Astrocyte (in vitro differentiated cells and primary cell): ENCODE results near the gene MYO1F. TPM values are rescaled to one million over a fixed set of nuclear protein-coding genes. Genes with fewer than 3 reads are reported as not detected.

Experiments
- DNase-seq: peaks from one replicate; pipeline ENCODE4 v3.0.0-alpha.2; 2010; ENCODE audit warnings: low read depth
- FAIRE-seq: peaks from 2 replicates; lab custom pipeline; 2011; peaks lifted over from hg19 to GRCh38; lab: Jason Lieb, UNC
- H2AFZ ChIP-seq: 2 replicates; pipeline ENCODE4 v1.6.0; 2012; ENCODE audit warnings: low read depth, low read length, inconsistent platforms
- H3K27ac ChIP-seq: 2 replicates; pipeline ENCODE4 v1.5.1; 2011; ENCODE audit warnings: low read depth, low read length, inconsistent platforms
- H3K27me3 ChIP-seq: 2 replicates; pipeline ENCODE4 v1.6.0; 2011; ENCODE audit warnings: low read length, inconsistent platforms; ENCODE audit not compliant: insufficient read depth
- H3K36me3 ChIP-seq: 2 replicates; pipeline ENCODE4 v1.5.1; 2011; ENCODE audit warnings: low read length, inconsistent platforms; ENCODE audit not compliant: insufficient read depth
- H3K4me1 ChIP-seq: 2 replicates; pipeline ENCODE4 v1.5.1; 2011; ENCODE audit warnings: low read length, inconsistent platforms; ENCODE audit not compliant: insufficient read depth
- H3K4me2 ChIP-seq: 2 replicates; pipeline ENCODE4 v1.6.0; 2012; ENCODE audit warnings: low read length, inconsistent platforms
- H3K4me3 ChIP-seq: 2 replicates; pipeline ENCODE4 v1.5.1; 2011; ENCODE audit warnings: low read depth, mild to moderate bottlenecking, low read length, inconsistent platforms; ENCODE audit not compliant: insufficient read depth
- H3K79me2 ChIP-seq: 2 replicates; pipeline ENCODE4 v1.6.0; 2012; ENCODE audit warnings: mild to moderate bottlenecking, low read length, inconsistent platforms; ENCODE audit not compliant: insufficient read depth
- H3K9ac ChIP-seq: 2 replicates; pipeline ENCODE4 v1.6.0; 2012; ENCODE audit warnings: mild to moderate bottlenecking, low read length, inconsistent platforms
- H3K9me3 ChIP-seq: 2 replicates; pipeline ENCODE4 v1.5.1; 2012; ENCODE audit warnings: low read depth, mild to moderate bottlenecking, low read length, inconsistent platforms; ENCODE audit not compliant: insufficient read depth
- H4K20me1 ChIP-seq: 2 replicates; pipeline ENCODE4 v1.6.0; 2012; ENCODE audit warnings: low read length, inconsistent platforms; ENCODE audit not compliant: insufficient read depth
- H3K27ac Mint-ChIP-seq: one replicate; pipeline ENCODE4 v1.8.0; 2021; ENCODE audit warnings: mild to moderate bottlenecking, mixed read lengths; ENCODE audit not compliant: unreplicated experiment
- H3K27me3 Mint-ChIP-seq: one replicate; pipeline ENCODE4 v1.8.0; 2021; ENCODE audit warnings: low read depth, mixed read lengths; ENCODE audit not compliant: unreplicated experiment
- H3K36me3 Mint-ChIP-seq: one replicate; pipeline ENCODE4 v1.8.0; 2021; ENCODE audit warnings: low read depth, mixed read lengths; ENCODE audit not compliant: unreplicated experiment
- H3K4me1 Mint-ChIP-seq: one replicate; pipeline ENCODE4 v1.8.0; 2021; ENCODE audit warnings: low read depth, mixed read lengths; ENCODE audit not compliant: unreplicated experiment
- H3K4me3 Mint-ChIP-seq: one replicate; pipeline ENCODE4 v1.8.0; 2021; ENCODE audit warnings: mild to moderate bottlenecking, moderate library complexity, mixed read lengths; ENCODE audit not compliant: unreplicated experiment
- H3K9me3 Mint-ChIP-seq: one replicate; pipeline ENCODE4 v1.8.0; 2021; ENCODE audit warnings: mild to moderate bottlenecking, mixed read lengths; ENCODE audit not compliant: unreplicated experiment
- CTCF ChIP-seq: IDR thresholded peaks from 2 replicates; pipeline ENCODE4 v1.5.1; 2011; ENCODE audit warnings: low read depth, mild to moderate bottlenecking, inconsistent platforms, low read length, moderate library complexity; ENCODE audit not compliant: insufficient read depth
- EZH2 ChIP-seq: IDR thresholded peaks from 2 replicates; pipeline ENCODE4 v1.6.1; 2012; ENCODE audit warnings: mild to moderate bottlenecking, low read length, inconsistent platforms; ENCODE audit not compliant: insufficient read depth
- total RNA-seq: library from RNA; stranded (reverse); gene quantifications from 2 replicates; pipeline ENCODE4 v1.2.1, GENCODE V29; 2021

Gene MYO1F
- total RNA-seq, 1 donor from 2014 or later, result 0.23 TPM

DNA sequence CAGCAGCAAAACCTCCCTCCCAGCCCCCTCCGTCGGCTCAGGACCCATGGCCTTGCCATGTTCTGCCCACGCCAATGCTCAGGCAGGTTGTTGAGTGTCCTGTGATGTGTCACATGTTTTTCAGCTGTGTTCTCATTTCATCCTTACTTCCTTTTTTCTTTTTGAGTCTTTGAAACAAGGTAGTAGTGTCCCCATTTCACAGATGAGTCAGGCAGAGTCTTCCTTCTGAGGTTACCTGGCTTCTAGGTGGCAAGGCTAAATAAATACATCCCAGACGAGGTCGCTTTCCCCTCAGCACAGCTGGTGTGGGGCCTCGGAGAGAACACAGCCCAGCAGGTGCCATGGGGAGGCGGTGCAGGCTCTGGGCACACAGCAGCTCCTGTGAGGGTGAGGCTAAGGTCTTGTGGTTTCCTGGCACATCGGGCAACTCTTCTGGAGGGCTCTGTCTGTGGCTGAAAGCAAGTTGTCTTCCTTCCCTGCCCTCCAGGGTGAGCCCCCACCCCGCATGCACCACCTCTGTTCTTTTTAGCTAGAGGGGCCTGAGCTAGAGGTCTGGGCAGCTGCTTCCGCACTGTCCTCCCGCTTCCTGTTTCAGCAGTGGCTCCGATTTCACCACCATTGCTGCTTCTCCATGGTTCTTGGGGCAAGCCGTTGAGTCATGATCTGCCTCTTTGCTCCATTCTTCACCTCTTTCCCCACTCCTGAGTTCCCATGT is 89.9 kb downstream of the MYO1F start:
- Histone ChIP-seq H3K27me3 (no peaks in the 10 kb centered on the region), H3K27ac (no peak overlapping the region), H3K9me3 (no peaks in the 10 kb centered on the region), H3K4me2 (no peak overlapping the region), H3K4me1 (no peaks in the 10 kb centered on the region), H2AFZ (no peak overlapping the region), H3K79me2 (peaks cover 33% of the 10 kb centered on the region), H4K20me1 (peaks cover 70% of the 10 kb centered on the region), H3K9ac (no peak overlapping the region), H3K4me3 (no peak overlapping the region), H3K36me3 (peaks cover 30% of the 10 kb centered on the region)
- Mint-ChIP-seq H3K9me3 (no peaks in the 10 kb centered on the region), H3K4me3 (no peak overlapping the region), H3K4me1 (peaks cover 1% of the 10 kb centered on the region), H3K36me3 (peaks cover 23% of the 10 kb centered on the region), H3K27me3 (peaks cover under 1% of the 10 kb centered on the region), H3K27ac (no peak overlapping the region)
- TF ChIP-seq CTCF, result no peak
- TF ChIP-seq EZH2, result no peak
- no peak for FAIRE-seq
- no peak for DNase-seq

- FAIRE-seq (no peak), DNase-seq (no peak)
- peaks cover 39% of the 10 kb centered on the region for H3K79me2 ChIP-seq
- Mint-ChIP-seq H3K36me3 (peaks cover 23% of the 10 kb centered on the region), H3K4me3 (no peak overlapping the region), H3K27me3 (no peaks in the 10 kb centered on the region), H3K27ac (no peak overlapping the region), H3K4me1 (peaks cover 3% of the 10 kb centered on the region), H3K9me3 (no peaks in the 10 kb centered on the region)
- no peaks in the 10 kb centered on the region for H3K9me3 ChIP-seq
- no peaks in the 10 kb centered on the region for H3K4me1 ChIP-seq
- no peak overlapping the region for H3K27ac ChIP-seq
- TF ChIP-seq EZH2, result no peak
- TF ChIP-seq CTCF, result no peak
- H3K4me2 ChIP-seq, result no peak overlapping the region
- no peak overlapping the region for H3K4me3 ChIP-seq
- H4K20me1 ChIP-seq, result peaks cover 75% of the 10 kb centered on the region
- peaks cover 33% of the 10 kb centered on the region for H3K36me3 ChIP-seq
- H2AFZ ChIP-seq, result no peak overlapping the region
- no peak overlapping the region for H3K9ac ChIP-seq
- H3K27me3 ChIP-seq, result no peaks in the 10 kb centered on the region
These were observed 90.5 kb downstream of the MYO1F start for GRCh38 chr19:8486661-8487136.
